Astrocyte of the cerebellum (primary cell): Measurements from ENCODE around the gene HNRNPLL.
"Not testable (repeated sequence)": the region's sequence is repeated elsewhere in the genome, so short reads cannot be mapped to it uniquely, and the experiment has no call there.

Experiments used
- DNase-seq: peaks from one replicate; pipeline ENCODE4 v3.0.0-alpha.2; 2011; ENCODE audit warnings: low read depth
- H3K4me3 ChIP-seq: 2 replicates; pipeline ENCODE4 v1.5.1; 2011; ENCODE audit warnings: mild to moderate bottlenecking, low read depth, low read length, moderate library complexity
- CTCF ChIP-seq: IDR thresholded peaks from 2 replicates; pipeline ENCODE4 v1.5.1; 2012; ENCODE audit warnings: low read length, low read depth, moderate library complexity, mild to moderate bottlenecking; ENCODE audit errors: missing control alignments
- in situ Hi-C: cut with HindIII; loops from 2 replicates; pipeline ENCODE4 v1.10.0; 2017; ENCODE audit warnings: low sequenced_read_pairs

The HNRNPLL gene

GRCh38 chr2:38610851-38611801 is 8.4 kb upstream of the HNRNPLL start:
- in situ Hi-C loops, result no loop called here
- TF ChIP-seq CTCF, result no peak
- H3K4me3 ChIP-seq, result no peak overlapping the region
- no peak for DNase-seq

GRCh38 chr2:38609246-38609645 is 6.5 kb upstream of the HNRNPLL start:
- H3K4me3 ChIP-seq, DNase-seq, in situ Hi-C loops: not testable (repeated sequence)

GRCh38 chr2:38608755-38609154 is 6.0 kb upstream of the HNRNPLL start:
- TF ChIP-seq CTCF, result no peak

DNA sequence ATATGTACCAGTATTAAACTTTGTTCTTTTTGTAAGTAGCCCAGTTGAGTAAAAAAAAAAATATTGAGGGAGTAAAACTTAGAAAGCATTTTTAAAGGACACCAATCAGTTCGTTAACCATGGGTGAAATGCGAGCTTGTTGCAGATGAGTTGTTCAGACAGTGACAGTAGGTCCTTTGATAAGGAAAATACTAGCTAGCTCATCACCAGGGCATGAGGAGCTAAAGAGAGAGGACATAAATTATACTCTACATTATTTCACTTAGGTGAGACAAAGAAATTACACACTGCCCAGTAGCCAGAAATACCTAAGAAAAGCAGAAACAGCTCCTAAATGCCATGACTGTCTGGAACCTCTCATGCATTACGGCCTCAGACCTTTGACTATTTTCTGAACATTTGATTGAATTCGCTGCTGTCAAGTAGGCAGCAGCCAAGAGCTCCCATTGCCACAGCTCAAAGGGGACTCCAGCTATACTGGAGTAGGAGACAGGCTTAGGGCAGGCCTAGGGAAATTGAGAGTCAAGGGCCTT is 2.6 kb upstream of the HNRNPLL start:
- no peak overlapping the region for H3K4me3 ChIP-seq
- no peak for DNase-seq
- no peak for TF ChIP-seq CTCF
- in situ Hi-C loops, result no loop called here

More at GRCh38 chr2:38608755-38609154, 6.0 kb upstream of the HNRNPLL start:
- in situ Hi-C loops, result no loop called here
- DNase-seq, result no peak
- no peak overlapping the region for H3K4me3 ChIP-seq

- in situ Hi-C loops, result no loop called here
- DNase-seq, result peak; percentile 35
- TF ChIP-seq CTCF, result peak; percentile 94
- H3K4me3 ChIP-seq, result peak overlapping the region; percentile 87
These were observed 918 bp upstream of the HNRNPLL start for GRCh38 chr2:38603402-38604290.

DNA sequence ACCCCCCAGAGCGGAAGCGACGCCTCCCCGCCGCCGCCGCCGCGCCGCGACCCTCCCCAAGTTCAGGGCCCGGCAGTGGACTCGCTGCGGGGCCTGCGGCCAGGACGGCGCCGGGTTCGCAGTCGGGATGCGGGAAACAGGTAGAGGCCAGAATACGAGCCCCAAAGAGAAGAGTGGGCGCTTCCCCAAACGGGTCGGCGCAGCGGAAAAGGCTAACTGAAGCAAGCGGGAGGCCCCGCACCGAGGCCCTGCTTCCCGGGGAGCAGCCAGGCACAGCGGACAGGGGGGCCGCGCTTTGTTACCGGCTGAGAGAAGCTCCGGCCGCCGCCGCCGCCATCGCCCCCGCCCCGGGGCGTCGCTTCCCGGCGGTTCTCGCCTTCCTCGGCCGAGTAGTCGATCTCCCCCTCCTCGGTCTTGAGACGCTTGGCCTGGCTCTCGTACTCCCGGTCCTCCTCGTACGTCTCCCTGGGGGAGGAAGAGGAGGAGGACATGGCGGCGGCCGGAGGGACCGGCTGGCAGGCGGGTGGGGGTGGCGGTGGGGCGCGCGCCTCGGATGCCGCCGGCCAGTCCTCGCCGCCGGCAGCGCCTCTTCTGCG is 494 bp downstream of the HNRNPLL start:
- in situ Hi-C loops, result no loop called here
- H3K4me3 ChIP-seq, result peak overlapping the region; percentile 87
- no peak for TF ChIP-seq CTCF
- no peak for DNase-seq
